BE2C (cell line): ENCODE measurements around the gene KY.

Source experiments
- DNase-seq: peaks from one replicate; pipeline ENCODE4 v3.0.0-alpha.2; 2020
- H3K27me3 ChIP-seq: fragments of 250-450 bp; sonication (Bioruptor Pico); 2 replicates; pipeline ENCODE4 v1.5.1; 2020; ENCODE audit warnings: mild to moderate bottlenecking
- H3K36me3 ChIP-seq: fragments of 250-450 bp; sonication (Bioruptor Pico); 2 replicates; pipeline ENCODE4 v1.5.1; 2020; ENCODE audit warnings: mild to moderate bottlenecking
- H3K4me1 ChIP-seq: fragments of 250-450 bp; sonication (Bioruptor Pico); 2 replicates; pipeline ENCODE4 v1.5.1; 2020
- H3K4me3 ChIP-seq: 2 replicates; pipeline ENCODE4 v1.5.1; 2011; ENCODE audit warnings: low read depth, low read length
- H3K9me3 ChIP-seq: fragments of 250-450 bp; sonication (Bioruptor Pico); 2 replicates; pipeline ENCODE4 v1.5.1; 2020
- CTCF ChIP-seq: IDR thresholded peaks from 2 replicates; pipeline ENCODE4 v1.5.1; 2012; ENCODE audit warnings: mild to moderate bottlenecking, low read depth, low read length

Gene KY

GRCh38 chr3:134606033-134607025, 44.5 kb downstream of the KY start:
- H3K36me3 ChIP-seq: no peaks in the 10 kb centered on the region
- H3K27me3 ChIP-seq: no peaks in the 10 kb centered on the region
- no peaks in the 10 kb centered on the region for H3K9me3 ChIP-seq
- H3K4me1 ChIP-seq: peaks cover 15% of the 10 kb centered on the region
- TF ChIP-seq CTCF: no peak
- no peak overlapping the region for H3K4me3 ChIP-seq
- DNase-seq: no peak

- no peak for DNase-seq
- H3K4me3 ChIP-seq: no peak overlapping the region
Observed at GRCh38 chr3:134605556-134605955, 45.3 kb downstream of the KY start.

GRCh38 chr3:134603956-134604355, 46.9 kb downstream of the KY start:
- no peak for TF ChIP-seq CTCF
- Histone ChIP-seq H3K27me3 (no peaks in the 10 kb centered on the region), H3K4me1 (peaks cover 16% of the 10 kb centered on the region), H3K9me3 (no peaks in the 10 kb centered on the region), H3K36me3 (no peaks in the 10 kb centered on the region), H3K4me3 (no peak overlapping the region)
- no peak for DNase-seq

More at GRCh38 chr3:134605556-134605955, 45.3 kb downstream of the KY start:
- Histone ChIP-seq H3K9me3 (no peaks in the 10 kb centered on the region), H3K4me1 (peaks cover 16% of the 10 kb centered on the region), H3K27me3 (no peaks in the 10 kb centered on the region), H3K36me3 (no peaks in the 10 kb centered on the region)
- no peak for TF ChIP-seq CTCF

- no peaks in the 10 kb centered on the region for H3K9me3 ChIP-seq
- no peak for DNase-seq
- no peak for TF ChIP-seq CTCF
- peaks cover 16% of the 10 kb centered on the region for H3K4me1 ChIP-seq
- no peak overlapping the region for H3K4me3 ChIP-seq
- H3K36me3 ChIP-seq: no peaks in the 10 kb centered on the region
- no peaks in the 10 kb centered on the region for H3K27me3 ChIP-seq
Observed at GRCh38 chr3:134603480-134603879, 47.3 kb downstream of the KY start.

DNA sequence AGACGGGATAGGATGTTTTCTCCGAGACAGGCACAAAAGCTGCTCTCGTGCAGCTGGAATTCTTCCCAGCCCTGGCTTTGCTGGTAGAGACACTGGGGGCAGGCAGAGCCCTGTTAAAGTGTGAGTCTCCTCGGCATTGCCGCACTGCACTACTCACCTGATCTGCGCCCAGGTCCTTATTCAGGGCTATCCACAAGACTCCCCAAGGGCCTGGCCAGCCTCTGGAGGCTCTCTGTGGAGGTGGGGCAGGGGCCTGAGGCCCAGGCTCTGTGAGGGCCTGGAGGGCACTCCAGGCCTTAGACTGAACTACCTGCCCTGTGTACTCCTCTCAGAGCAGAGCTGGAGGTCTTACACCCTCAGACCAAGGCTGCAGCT, 48.4 kb downstream of the KY start:
- no peaks in the 10 kb centered on the region for H3K9me3 ChIP-seq
- H3K4me3 ChIP-seq: no peak overlapping the region
- no peaks in the 10 kb centered on the region for H3K36me3 ChIP-seq
- H3K4me1 ChIP-seq: peaks cover 16% of the 10 kb centered on the region
- no peak for DNase-seq
- no peaks in the 10 kb centered on the region for H3K27me3 ChIP-seq
- TF ChIP-seq CTCF: no peak
